Posterior vena cava (tissue), 2 donors: Measurements from ENCODE around the gene FBXO42. TPM values are rescaled to one million over a fixed set of nuclear protein-coding genes. Genes with fewer than 3 reads are reported as not detected.
"Not testable (repeated sequence)": the region's sequence is repeated elsewhere in the genome, so short reads cannot be mapped to it uniquely, and the experiment has no call there.

ENCODE experiments used
- DNase-seq: peaks from one replicate; pipeline ENCODE4 v3.0.0-alpha.2; 2020; ENCODE audit warnings: low spot score
- intact Hi-C, 2 donors: fragments of 100-400 bp; cut with DNase I; formaldehyde crosslinking; loops; one replicate each; pipeline versions ENCODE4 v1.14.1 to v1.14.2; 2022 to 2023
- total RNA-seq, 2 donors: library from RNA; stranded (reverse); fragmentation: NEBNext Ultra II Directional; extraction: Animal tissue kit (Norgen Biotek cat#: 25700); gene quantifications; one replicate each; pipeline ENCODE4 v1.2.1, GENCODE V29; 2021
- donor health status: DM: yes; HTN: yes; CAD: no.
- donor health status: DM: yes; HTN: yes; CAD: no.

Gene FBXO42
- total RNA-seq, 2 donors from 2014 or later: 17.8 to 20.8 TPM

GRCh38 chr1:16375521-16376340 is 23.5 kb upstream of the FBXO42 start:
- no peak for DNase-seq
- intact Hi-C loops: no loop called here

DNA sequence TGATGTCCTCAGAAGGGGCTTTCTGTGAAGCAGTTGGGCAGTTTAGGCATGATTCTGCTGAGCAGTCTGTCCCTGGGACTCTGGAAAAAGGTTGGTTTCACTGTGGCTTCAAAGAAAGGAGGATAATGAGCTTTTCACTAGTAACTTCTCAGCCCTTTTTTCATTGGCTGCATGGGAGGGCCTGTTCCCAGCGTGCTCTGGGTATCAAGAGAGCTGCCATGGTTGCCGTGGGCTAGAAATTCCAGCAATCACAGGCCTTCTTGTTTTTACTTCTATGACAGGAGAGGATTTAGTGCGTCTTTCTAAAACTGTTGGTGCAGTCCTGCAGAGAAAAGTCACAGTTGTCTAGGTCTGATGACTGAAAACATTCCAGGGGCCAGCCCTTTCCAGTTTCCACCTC is 22.0 kb upstream of the FBXO42 start:
- no peak for DNase-seq
- intact Hi-C loops: no loop called here

DNA sequence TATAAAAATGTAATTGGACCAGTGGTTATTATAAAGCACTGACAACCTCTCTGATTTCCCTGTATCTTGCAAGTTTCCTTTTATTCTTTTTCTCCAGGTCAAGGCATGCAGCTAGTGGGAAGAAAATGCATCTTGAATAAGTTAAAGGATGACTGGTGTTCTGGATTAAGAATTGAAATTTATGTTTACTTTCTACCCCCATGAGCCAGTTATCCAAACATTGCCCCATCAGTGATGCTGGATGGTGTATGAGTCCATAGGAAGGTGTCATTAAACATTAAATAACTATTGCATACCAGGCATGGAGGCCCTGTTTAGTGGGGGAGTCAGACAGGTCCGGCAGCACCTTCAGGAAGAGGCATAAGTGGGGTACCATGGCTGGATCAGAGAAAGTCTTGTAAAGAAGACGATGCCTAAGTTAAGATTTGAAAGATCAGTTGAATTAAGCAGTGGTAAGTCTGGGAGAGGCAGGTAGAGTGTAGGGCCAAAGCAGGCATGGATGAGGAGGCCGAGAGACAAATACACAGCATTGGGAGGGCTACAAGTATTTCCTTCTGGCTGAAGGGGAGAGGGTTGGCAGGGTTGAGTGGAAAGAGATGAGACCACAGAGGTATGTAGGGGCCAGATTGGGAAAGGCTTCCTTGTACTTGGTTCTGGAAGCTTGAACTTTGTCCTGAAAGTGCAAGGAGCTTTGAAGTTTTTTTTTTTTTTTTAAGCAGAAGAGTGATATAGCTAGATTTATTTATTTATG is 20.4 kb upstream of the FBXO42 start:
- intact Hi-C loops: loop anchor here in 1 of 2 donors (2.0 kb wide), 1 partner anchor 58 kb away; no protein-coding TSS in a partner anchor
- DNase-seq: no peak

- intact Hi-C loops: loop anchor here in 1 of 2 donors (2.0 kb wide), 1 partner anchor 59 kb away; no protein-coding TSS in a partner anchor
- DNase-seq: no peak
Measured at GRCh38 chr1:16371725-16372124, 19.4 kb upstream of the FBXO42 start.

DNA sequence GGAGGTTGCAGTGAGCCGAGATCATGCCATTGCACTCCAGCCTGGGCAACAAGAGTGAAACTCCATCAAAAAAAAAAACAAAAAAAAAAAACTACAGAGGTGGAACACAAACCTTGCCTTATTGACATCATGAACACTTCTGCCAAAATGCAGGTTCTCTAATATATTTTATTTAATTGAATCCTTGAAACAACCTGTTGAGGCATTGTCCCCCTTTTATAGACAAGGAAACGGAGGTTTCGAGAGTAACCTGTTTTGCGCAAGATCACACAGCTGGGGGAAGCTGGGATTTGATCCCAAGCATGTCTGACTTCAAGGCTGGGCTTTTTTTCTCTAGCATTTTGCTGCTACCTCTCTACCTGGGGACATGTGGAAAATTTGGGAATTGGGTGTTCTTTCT is 17.5 kb upstream of the FBXO42 start:
- DNase-seq: no peak
- intact Hi-C loops: loop anchor here in 1 of 2 donors (10.0 kb wide), 1 partner anchor 295 kb away; the partner anchor contains the start of gene FAM131C

DNA sequence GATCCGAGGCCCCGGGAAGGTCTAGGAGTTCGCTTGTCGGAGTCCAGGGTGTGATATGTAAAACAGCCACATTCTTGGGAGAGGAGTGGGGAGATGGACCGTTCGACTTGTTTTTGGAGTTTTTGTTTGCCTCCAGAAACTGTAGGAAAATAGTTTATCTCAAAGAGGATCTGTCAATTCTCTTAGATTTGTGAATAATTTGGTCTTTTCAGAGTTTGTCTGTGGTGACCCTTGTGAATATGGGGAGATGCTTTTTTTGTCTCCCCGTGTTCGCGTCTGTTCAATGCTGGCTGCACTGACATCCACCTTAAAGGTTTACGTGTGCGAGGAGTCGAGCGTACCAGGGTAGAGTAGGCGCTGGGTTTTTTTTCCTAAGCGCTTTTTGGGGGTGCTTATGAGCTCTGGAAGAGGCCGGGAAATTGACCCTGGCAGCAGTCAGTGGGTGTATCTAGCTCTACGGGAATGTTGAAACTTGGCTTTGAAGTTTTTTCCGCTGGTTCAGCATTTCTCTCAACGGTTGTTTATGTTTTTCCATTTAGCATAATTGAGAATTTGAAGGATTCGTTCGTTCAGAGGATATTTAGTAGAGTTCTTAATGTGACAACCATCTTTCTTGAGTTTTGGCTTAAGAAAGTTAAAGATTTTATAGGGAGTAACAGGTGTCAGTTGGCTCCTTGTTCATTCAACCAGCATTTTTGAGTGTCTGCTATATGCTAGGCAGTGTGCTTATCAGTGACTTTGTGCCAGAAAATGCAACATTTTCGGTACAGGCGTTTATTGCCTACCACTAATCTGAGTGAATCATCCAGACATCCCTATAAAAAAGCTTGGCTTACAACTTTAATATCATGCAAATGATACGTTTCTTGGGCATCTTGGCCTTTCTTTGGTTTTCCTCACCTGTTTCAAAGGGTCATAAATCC is 15.9 kb upstream of the FBXO42 start:
- intact Hi-C loops: loop anchor here in 1 of 2 donors (10.0 kb wide), 1 partner anchor 293 kb away; the partner anchor contains the start of gene FAM131C
- no peak for DNase-seq

DNA sequence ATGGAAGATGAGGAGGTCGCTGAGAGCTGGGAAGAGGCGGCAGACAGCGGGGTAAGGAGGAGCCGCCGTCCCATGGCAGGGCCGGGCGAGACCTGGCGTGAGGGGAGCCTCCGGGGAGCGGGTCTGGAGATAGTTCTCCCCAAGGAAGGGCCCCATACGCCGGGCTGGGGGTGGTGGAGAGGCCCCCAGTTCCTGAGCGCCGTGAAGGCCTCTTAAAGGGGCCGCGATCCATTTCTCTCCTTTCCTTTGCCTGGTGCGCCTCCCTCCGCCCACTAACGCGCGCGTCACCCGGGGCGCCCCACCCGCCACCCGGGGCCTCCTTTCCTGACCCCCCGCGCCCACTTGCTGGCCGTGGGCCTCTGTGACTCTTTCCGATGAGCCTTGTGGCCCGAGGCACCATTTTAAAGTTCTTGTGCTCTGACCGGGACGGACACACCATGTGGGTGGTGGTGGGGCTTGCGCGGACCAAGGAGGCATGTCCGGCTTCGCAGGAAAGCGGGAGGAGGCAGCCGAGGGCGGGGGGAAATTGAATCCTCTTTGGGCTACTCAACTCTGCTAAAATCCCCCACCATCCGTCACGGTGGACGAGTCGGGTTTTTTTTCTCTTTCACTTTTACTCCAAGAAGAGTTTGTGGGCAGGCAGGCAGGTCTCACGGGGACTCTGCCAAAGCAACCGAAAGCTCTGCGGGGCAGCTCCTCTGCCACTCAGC is 15.1 kb upstream of the FBXO42 start:
- intact Hi-C loops: loop anchor here in 1 of 2 donors (10.0 kb wide), 1 partner anchor 293 kb away; the partner anchor contains the start of gene FAM131C
- DNase-seq: peak; percentile 96

DNA sequence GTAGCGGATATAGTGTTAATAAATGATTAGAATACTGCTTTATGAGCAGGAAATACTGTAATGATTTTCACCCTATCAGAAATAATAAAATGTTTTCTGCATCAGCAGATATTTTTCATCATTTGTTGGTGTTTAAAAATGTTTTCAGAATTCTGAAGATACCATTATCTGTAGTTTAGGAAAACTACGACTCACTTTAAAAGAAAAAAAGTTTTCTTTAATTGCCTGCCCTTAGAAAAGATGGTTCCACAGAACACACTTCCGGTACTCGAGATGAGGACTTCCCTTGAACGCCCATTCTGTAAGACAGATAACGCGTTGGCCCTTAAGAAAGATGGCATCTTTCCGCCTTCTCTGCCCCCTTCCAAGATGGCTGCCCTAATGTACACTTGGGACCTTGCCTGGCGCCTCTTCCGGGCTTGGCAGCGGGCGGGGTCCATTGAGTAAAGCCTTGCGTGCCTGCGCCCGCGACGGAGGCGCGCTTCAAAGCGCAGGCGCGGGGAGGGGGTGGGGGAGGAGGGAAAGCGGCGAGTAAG is 14.5 kb upstream of the FBXO42 start, which contains the start of gene SZRD1:
Gene SZRD1, plus strand, starts transcription at position 521 of the 536 bp plus-strand sequence. CDS start 16 bp downstream, outside the sequence.
- intact Hi-C loops: loop anchor here in 1 of 2 donors (10.0 kb wide), 1 partner anchor 292 kb away; the partner anchor contains the start of gene FAM131C
- DNase-seq: peak; percentile 99

DNA sequence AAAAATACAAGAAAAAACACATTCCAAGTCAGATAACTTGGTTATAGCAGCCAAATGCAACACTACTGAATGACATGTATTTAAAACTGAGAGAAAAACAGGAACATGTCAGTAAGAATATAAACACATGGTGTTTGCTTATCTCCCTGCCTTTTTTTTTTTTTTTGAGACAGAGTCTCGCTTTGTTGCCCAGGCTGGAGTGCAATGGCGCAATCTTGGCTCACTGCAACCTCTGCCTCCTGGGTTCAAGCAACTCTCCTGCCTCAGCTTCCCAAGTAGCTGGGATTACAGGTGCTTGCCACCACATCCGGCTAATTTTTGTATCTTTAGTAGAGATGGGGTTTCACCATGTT is 12.8 kb upstream of the FBXO42 start:
- intact Hi-C loops: loop anchor here in 1 of 2 donors (10.0 kb wide), 1 partner anchor 290 kb away; the partner anchor contains the start of gene FAM131C
- DNase-seq: not testable (repeated sequence)

GRCh38 chr1:16356867-16357266 is 4.6 kb upstream of the FBXO42 start:
- DNase-seq: no peak
- intact Hi-C loops: loop anchor here (10.0 kb wide), 2 partner anchors 112 to 152 kb away; no protein-coding TSS in a partner anchor

DNA sequence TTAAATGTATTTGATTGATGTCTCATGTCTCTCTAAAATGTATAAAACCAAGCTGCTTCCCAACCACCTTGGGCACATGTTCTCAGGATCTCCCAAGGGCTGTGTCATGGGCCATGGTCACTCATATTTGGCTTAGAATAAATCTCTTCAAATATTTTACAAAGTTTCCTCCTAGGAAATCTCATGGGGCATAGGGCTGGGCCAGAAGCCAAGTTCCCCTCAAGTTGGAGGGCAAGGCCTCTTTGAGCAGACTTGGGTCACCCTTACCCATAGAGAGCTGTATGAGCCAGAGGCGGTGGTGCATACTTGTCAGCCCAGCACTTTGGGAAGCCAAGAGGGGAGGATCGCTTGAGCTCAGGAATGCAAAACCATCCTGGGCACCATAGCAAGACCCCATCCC is 2.3 kb upstream of the FBXO42 start:
- intact Hi-C loops: loop anchor here (10.0 kb wide), 2 partner anchors 110 to 150 kb away; no protein-coding TSS in a partner anchor
- DNase-seq: no peak

DNA sequence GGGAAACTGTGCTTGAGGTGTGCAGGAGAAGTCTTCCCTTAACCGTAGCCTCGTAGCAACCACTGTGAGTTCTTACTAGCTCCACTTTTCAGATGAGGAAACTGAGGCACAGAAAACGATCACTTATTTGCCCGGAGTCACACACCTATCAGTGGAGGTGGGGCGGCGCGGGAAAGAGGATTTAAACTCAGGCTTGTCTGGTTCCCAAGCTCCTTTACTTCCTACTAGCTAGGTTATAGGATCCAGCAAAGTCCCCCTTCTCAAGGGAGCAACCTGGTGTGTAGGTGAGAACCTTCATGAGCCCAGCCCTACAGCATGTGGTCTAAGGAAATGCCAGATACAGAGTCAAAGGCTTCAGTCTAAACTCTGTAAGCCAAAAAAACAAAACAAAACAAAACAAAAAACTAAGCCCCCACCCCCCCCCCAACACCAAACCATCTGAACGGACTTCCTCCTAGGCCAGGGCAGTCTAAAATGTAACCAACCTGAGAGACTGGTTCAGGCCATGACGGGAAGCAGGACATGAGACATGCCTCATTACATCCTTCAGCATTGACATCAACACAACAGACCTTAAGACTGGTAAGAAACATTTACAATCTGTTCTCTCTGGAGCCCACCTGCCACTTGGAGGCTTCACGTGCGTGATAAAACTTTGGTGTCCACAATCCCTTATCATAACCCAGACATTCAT is 709 bp upstream of the FBXO42 start:
- DNase-seq: no peak
- intact Hi-C loops: loop anchor here (10.0 kb wide), 2 partner anchors 108 to 148 kb away; no protein-coding TSS in a partner anchor

DNA sequence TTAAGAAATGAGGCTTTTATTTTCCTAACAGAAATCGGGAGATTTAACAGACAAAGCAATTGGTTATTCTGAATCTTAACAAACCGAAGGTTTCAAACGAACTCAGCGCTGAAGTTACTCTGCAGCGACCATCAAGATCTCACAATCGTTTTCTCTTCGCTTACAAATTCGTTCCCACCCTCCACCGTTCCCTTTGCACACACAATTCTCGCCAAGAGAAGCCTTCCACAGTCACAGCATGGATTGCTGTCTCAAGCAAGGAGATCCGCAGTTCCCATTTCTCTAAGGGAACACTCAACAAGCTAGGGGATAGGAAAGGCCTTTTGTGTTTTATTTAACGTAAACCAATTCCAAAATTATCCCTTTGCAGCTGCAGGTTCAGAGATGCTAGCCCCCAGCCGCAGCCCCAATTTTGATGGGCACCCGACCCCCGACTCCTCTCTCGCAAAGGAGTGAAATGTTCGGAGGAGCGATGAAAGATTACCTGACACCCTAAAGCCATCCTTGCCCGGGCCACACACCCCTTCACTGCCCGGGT is 755 bp downstream of the FBXO42 start:
- no peak for DNase-seq
- intact Hi-C loops: loop anchor here (10.0 kb wide), 2 partner anchors 107 to 147 kb away; no protein-coding TSS in a partner anchor

DNA sequence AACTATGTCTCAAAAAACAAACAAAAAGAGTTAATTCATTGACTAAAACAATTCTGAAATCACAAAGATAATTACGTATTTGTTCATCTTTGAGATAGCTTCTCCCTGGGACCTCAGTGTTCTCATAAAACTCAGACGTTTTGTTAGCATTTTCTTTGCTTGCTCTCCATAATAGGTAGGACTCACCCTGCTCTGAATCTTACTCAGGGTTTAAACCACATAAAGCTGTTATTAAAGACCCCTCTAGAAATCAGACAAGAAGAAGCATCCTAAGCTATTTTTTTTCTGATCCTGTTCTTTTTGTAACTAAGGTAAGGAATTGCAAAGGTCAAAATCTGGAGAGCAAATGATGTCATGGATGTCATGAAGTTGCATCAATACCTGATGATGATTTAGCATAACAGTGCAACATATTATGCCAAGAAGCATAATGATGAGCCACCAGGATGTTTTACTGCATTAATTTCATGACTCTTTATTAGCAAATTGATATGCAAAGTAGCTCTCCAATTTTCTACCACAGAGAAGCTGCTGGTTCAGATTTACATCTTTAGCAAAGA is 2.4 kb downstream of the FBXO42 start:
- intact Hi-C loops: loop anchor here (10.0 kb wide), 2 partner anchors 105 to 145 kb away; no protein-coding TSS in a partner anchor
- DNase-seq: no peak

- no peak for DNase-seq
- intact Hi-C loops: no loop called here
Measured at GRCh38 chr1:16348414-16349182, 3.7 kb downstream of the FBXO42 start.

- intact Hi-C loops, DNase-seq: not testable (repeated sequence)
Measured at GRCh38 chr1:16343276-16343675, 9.0 kb downstream of the FBXO42 start.
